Colonic mucosa (tissue), 4 donors: Measurements from ENCODE around the gene C2orf76. TPM values are rescaled to one million over a fixed set of nuclear protein-coding genes. Genes with fewer than 3 reads are reported as not detected.

Experiments used
- DNase-seq: peaks from one replicate; pipeline ENCODE4 v3.0.0-alpha.2; 2020
- H3K27ac ChIP-seq: fragments of 200-600 bp; one replicate; pipeline ENCODE4 v1.8.0; 2021
- H3K27me3 ChIP-seq: fragments of 200-600 bp; one replicate; pipeline ENCODE4 v1.8.0; 2021
- H3K36me3 ChIP-seq: fragments of 200-600 bp; one replicate; pipeline ENCODE4 v1.8.0; 2021
- H3K4me1 ChIP-seq: fragments of 200-600 bp; one replicate; pipeline ENCODE4 v1.8.0; 2021; ENCODE audit warnings: mild to moderate bottlenecking
- H3K4me3 ChIP-seq: fragments of 200-600 bp; one replicate; pipeline ENCODE4 v1.8.0; 2021
- H3K9ac ChIP-seq, 2 donors: one replicate each; pipeline ENCODE4 v1.7.0; 2013; ENCODE audit warnings: control low read depth in 2 of 2, low read depth in 2 of 2, low read length in 2 of 2
- H3K9me3 ChIP-seq: fragments of 200-600 bp; one replicate; pipeline ENCODE4 v1.8.0; 2021
- CTCF ChIP-seq: fragments of 200-600 bp; IDR thresholded peaks from one replicate; pipeline ENCODE4 v1.8.0; 2022; ENCODE audit warnings: antibody characterized with exemption, mild to moderate bottlenecking
- intact Hi-C: fragments of 100-400 bp; cut with DNase I; formaldehyde crosslinking; loops from one replicate; pipeline ENCODE4 v1.14.1; 2022
- total RNA-seq, 2 donors: library from RNA; stranded (reverse); fragmentation: NEBNext Ultra II Directional in 1 of 2; extraction: Animal tissue kit (Norgen Biotek cat#: 25700) in 1 of 2; gene quantifications; one replicate each; pipeline ENCODE4 v1.2.1, GENCODE V29; 2021
- donor health status: healthy.
- donor health status: DM: no; HTN: no; CAD: no.
- donor health status: DM: no; HTN: no; CAD: no.

C2orf76 gene
- total RNA-seq, 2 donors from 2014 or later = 4.7 to 6.6 TPM

GRCh38 chr2:119294671-119295070 is 72.0 kb downstream of the C2orf76 start:
- no peak overlapping the region for H3K4me3 ChIP-seq
- H3K36me3 ChIP-seq = no peaks in the 10 kb centered on the region
- no peak overlapping the region for H3K9ac ChIP-seq
- no peaks in the 10 kb centered on the region for H3K27me3 ChIP-seq
- DNase-seq = no peak
- no peak overlapping the region for H3K27ac ChIP-seq
- no peaks in the 10 kb centered on the region for H3K9me3 ChIP-seq
- no peak for TF ChIP-seq CTCF
- intact Hi-C loops = loop anchor here (5.0 kb wide), 1 partner anchor 412 kb away; no protein-coding TSS in a partner anchor
- no peaks in the 10 kb centered on the region for H3K4me1 ChIP-seq

DNA sequence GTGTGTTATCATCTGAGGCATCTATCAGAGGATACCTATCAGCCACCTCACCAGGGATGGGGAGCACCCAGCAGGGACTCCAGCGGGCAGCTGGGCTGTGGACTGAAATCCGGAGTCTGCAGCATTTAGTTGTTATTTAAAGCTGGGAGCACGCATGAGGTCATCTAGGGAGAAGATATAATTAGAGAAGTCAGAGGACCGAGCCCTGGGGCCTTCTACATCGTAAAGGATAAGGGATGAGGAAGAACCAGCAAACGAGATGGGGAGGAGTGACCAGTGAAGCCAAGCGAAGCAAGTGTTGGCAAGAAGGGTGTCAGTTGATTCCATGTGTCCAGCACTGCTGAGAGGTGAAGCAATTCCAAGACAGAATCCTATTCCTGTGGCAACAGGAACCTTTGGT is 72.7 kb downstream of the C2orf76 start:
- H3K4me3 ChIP-seq = no peak overlapping the region
- no peaks in the 10 kb centered on the region for H3K27me3 ChIP-seq
- intact Hi-C loops = loop anchor here (5.0 kb wide), 1 partner anchor 412 kb away; no protein-coding TSS in a partner anchor
- no peak overlapping the region for H3K27ac ChIP-seq
- H3K36me3 ChIP-seq = no peaks in the 10 kb centered on the region
- no peaks in the 10 kb centered on the region for H3K4me1 ChIP-seq
- no peak for DNase-seq
- no peaks in the 10 kb centered on the region for H3K9me3 ChIP-seq
- H3K9ac ChIP-seq = no peak overlapping the region
- TF ChIP-seq CTCF = no peak

DNA sequence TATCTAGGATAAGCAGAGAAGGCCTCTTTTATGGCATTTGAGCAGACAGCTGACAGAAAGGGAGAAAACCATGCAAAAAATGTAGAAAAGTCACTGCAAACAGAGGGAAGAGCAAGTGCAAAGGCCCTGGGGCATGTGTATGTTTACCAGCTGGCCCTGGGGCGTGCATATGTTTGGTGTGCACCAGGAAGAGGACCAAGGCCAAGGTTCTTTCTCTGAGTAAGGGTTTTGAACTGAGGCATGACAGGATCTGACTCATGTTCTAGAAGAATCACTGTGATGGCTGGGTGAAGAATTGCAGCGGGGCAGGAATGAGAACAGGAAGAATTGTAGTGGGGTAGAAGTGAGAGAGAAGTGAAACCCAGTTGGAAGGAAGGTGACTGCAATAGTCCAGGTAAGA is 73.4 kb downstream of the C2orf76 start:
- DNase-seq = no peak
- H3K4me3 ChIP-seq = no peak overlapping the region
- no peaks in the 10 kb centered on the region for H3K4me1 ChIP-seq
- no peaks in the 10 kb centered on the region for H3K9me3 ChIP-seq
- H3K27ac ChIP-seq = no peak overlapping the region
- H3K9ac ChIP-seq = no peak overlapping the region
- no peaks in the 10 kb centered on the region for H3K36me3 ChIP-seq
- H3K27me3 ChIP-seq = no peaks in the 10 kb centered on the region
- intact Hi-C loops = loop anchor here (5.0 kb wide), 1 partner anchor 411 kb away; no protein-coding TSS in a partner anchor
- no peak for TF ChIP-seq CTCF

GRCh38 chr2:119292226-119292625 is 74.4 kb downstream of the C2orf76 start:
- H3K27me3 ChIP-seq = no peaks in the 10 kb centered on the region
- H3K36me3 ChIP-seq = no peaks in the 10 kb centered on the region
- no peaks in the 10 kb centered on the region for H3K9me3 ChIP-seq
- DNase-seq = no peak
- intact Hi-C loops = loop anchor here (5.0 kb wide), 1 partner anchor 410 kb away; no protein-coding TSS in a partner anchor
- H3K9ac ChIP-seq = no peak overlapping the region
- H3K4me3 ChIP-seq = no peak overlapping the region
- H3K4me1 ChIP-seq = no peaks in the 10 kb centered on the region
- no peak for TF ChIP-seq CTCF
- H3K27ac ChIP-seq = no peak overlapping the region

GRCh38 chr2:119291588-119292167 is 75.0 kb downstream of the C2orf76 start:
- no peaks in the 10 kb centered on the region for H3K4me1 ChIP-seq
- no peak for DNase-seq
- H3K36me3 ChIP-seq = no peaks in the 10 kb centered on the region
- no peak overlapping the region for H3K27ac ChIP-seq
- intact Hi-C loops = loop anchor here (5.0 kb wide), 1 partner anchor 409 kb away; no protein-coding TSS in a partner anchor
- H3K4me3 ChIP-seq = no peak overlapping the region
- no peak for TF ChIP-seq CTCF
- no peak overlapping the region for H3K9ac ChIP-seq
- H3K27me3 ChIP-seq = no peaks in the 10 kb centered on the region
- H3K9me3 ChIP-seq = no peaks in the 10 kb centered on the region
